HepG2 (cell line): Measurements from ENCODE around the gene TXNDC12. TPM values are rescaled to one million over a fixed set of nuclear protein-coding genes. Genes with fewer than 3 reads are reported as not detected.

Experiments used
- ARNTL ChIP-seq: sonication (generic); formaldehyde crosslinking; IDR thresholded peaks from 2 replicates; pipeline ENCODE4 v1.4.0; 2020; ENCODE audit warnings: mild to moderate bottlenecking, missing genetic modification reagents
- EZH2 ChIP-seq: conservative IDR thresholded peaks from 2 replicates; pipeline ENCODE4 v1.6.1; 2012; ENCODE audit warnings: mild to moderate bottlenecking, low read depth, low read length, moderate library complexity
- GZF1 ChIP-seq: sonication (generic); formaldehyde crosslinking; IDR thresholded peaks from 2 replicates; pipeline ENCODE4 v1.5.1; 2020; ENCODE audit warnings: mild to moderate bottlenecking, missing genetic modification reagents
- MXD3 ChIP-seq: IDR thresholded peaks from 2 replicates; pipeline ENCODE4 v1.6.1; 2016; ENCODE audit warnings: mild to moderate bottlenecking, missing biosample characterization, missing genetic modification reagents
- NKX3-1 ChIP-seq: sonication (generic); formaldehyde crosslinking; IDR thresholded peaks from 2 replicates; pipeline ENCODE4 v1.5.0; 2020; ENCODE audit warnings: missing genetic modification reagents
- RFX1 ChIP-seq: fragments of 450-650 bp; IDR thresholded peaks from 2 replicates; pipeline ENCODE4 v1.6.1; 2017
- ZIK1 ChIP-seq: sonication (generic); formaldehyde crosslinking; IDR thresholded peaks from 2 replicates; pipeline ENCODE4 v1.5.0; 2020; ENCODE audit warnings: mild to moderate bottlenecking, low read depth, missing genetic modification reagents, borderline replicate concordance
- ZNF225 ChIP-seq: sonication (generic); formaldehyde crosslinking; IDR thresholded peaks from 2 replicates; pipeline ENCODE4 v1.4.0; 2020; ENCODE audit warnings: mild to moderate bottlenecking, missing genetic modification reagents
- ZNF275 ChIP-seq: sonication (generic); formaldehyde crosslinking; IDR thresholded peaks from 2 replicates; pipeline ENCODE4 v1.8.0; 2022; ENCODE audit warnings: missing genetic modification reagents, mild to moderate bottlenecking, inconsistent platforms, borderline replicate concordance
- ZNF317 ChIP-seq: sonication (generic); formaldehyde crosslinking; IDR thresholded peaks from 2 replicates; pipeline ENCODE4 v1.5.0; 2020; ENCODE audit warnings: mild to moderate bottlenecking, missing genetic modification reagents
- ZNF335 ChIP-seq: sonication (generic); formaldehyde crosslinking; IDR thresholded peaks from 2 replicates; pipeline ENCODE4 v1.4.0; 2020; ENCODE audit warnings: missing genetic modification reagents
- ZNF430 ChIP-seq: sonication (generic); formaldehyde crosslinking; IDR thresholded peaks from 2 replicates; pipeline ENCODE4 v1.9.0; 2021; ENCODE audit warnings: mild to moderate bottlenecking, missing genetic modification reagents
- ZNF44 ChIP-seq: sonication (generic); formaldehyde crosslinking; IDR thresholded peaks from 2 replicates; pipeline ENCODE4 v1.5.1; 2020; ENCODE audit warnings: mild to moderate bottlenecking, missing genetic modification reagents
- ZNF562 ChIP-seq: sonication (generic); formaldehyde crosslinking; IDR thresholded peaks from 2 replicates; pipeline ENCODE4 v1.8.0; 2022; ENCODE audit warnings: missing genetic modification reagents, borderline replicate concordance
- ZNF639 ChIP-seq: conservative IDR thresholded peaks from 2 replicates; pipeline ENCODE4 v1.6.1; 2018; ENCODE audit warnings: missing genetic modification reagents
- ZNF7 ChIP-seq: IDR thresholded peaks from 2 replicates; pipeline ENCODE4 v1.6.1; 2016; ENCODE audit warnings: missing biosample characterization, missing genetic modification reagents
- ZNF710 ChIP-seq: sonication (generic); formaldehyde crosslinking; IDR thresholded peaks from 2 replicates; pipeline ENCODE4 v1.5.0; 2020; ENCODE audit warnings: mild to moderate bottlenecking, missing genetic modification reagents, borderline replicate concordance
- ZNF776 ChIP-seq: sonication (generic); formaldehyde crosslinking; IDR thresholded peaks from 2 replicates; pipeline ENCODE4 v1.4.0; 2020; ENCODE audit warnings: mild to moderate bottlenecking, missing genetic modification reagents
- polyA plus RNA-seq, 8 experiments: library from polyadenylated mRNA; depleted of rRNA in 3 of 8; stranded (reverse) in 7 of 8; unstranded in 1 of 8; fragments of >200 nt; fragmentation: Illumina TruSeq in 4 of 8; extraction: Trizol in 4 of 8; gene quantifications; 2 replicates each; pipeline versions ENCODE4 v1.2.1 to v1.2.3, GENCODE V29; 2011 to 2016; ENCODE audit warnings: low read depth in 4 of 8, missing spikeins in 1 of 8, mixed read lengths in 1 of 8; ENCODE audit not compliant: insufficient read depth in 1 of 8
- total RNA-seq, 5 experiments: library from RNA; depleted of rRNA; stranded (reverse); fragments of >200 nt; fragmentation: Illumina TruSeq; extraction: Trizol; gene quantifications; 2 replicates each; pipeline ENCODE4 v1.2.3, GENCODE V29; 2016; ENCODE audit warnings: low read depth in 1 of 5
- TF ChIP-seq, protein P1 (sequence below): sonication (generic); formaldehyde crosslinking; IDR thresholded peaks from 2 replicates; pipeline ENCODE4 v1.4.0; 2020; ENCODE audit warnings: missing genetic modification reagents
- TF ChIP-seq, protein P2 (sequence below): IDR thresholded peaks from 2 replicates; pipeline ENCODE4 v1.6.1; 2016; ENCODE audit warnings: low read depth
- TF ChIP-seq, protein P3 (sequence below): sonication (generic); formaldehyde crosslinking; conservative IDR thresholded peaks from 2 replicates; pipeline ENCODE4 v1.8.0; 2022; ENCODE audit warnings: missing genetic modification reagents

Gene TXNDC12
- total and polyA plus RNA-seq, 2 of the 13 experiments (the other 11 are each of a cell fraction or from before 2014, with no cell fraction given): 65.6 to 67.2 TPM

DNA sequence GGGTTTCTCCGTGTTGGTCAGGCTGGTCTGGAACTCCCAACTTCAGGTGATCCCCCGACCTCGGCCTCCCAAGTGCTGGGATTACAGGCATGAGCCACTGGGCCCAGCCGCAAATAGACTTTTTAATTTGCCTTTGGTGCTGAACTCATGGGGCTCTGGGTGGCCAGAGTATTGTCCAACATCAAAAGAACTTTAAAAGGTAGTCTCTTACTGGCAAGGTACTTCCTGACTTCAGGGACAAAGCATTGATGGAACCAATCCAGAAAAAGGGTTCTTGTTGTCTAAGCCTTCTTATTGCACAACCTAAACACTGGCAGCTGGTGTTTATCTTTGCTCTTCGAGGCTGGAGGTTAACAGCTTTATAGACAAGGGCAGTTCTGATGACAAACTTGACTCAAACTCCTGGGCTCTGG is 17.6 kb downstream of the TXNDC12 start (continued):
- TF ChIP-seq ZNF710 (CRISPR knock-in tag): 0 out of 2 replicates have a peak, but pooled peaks have one; percentile 39
- TF ChIP-seq ZNF44 (CRISPR knock-in tag): no peak
- TF ChIP-seq, protein P1, sequence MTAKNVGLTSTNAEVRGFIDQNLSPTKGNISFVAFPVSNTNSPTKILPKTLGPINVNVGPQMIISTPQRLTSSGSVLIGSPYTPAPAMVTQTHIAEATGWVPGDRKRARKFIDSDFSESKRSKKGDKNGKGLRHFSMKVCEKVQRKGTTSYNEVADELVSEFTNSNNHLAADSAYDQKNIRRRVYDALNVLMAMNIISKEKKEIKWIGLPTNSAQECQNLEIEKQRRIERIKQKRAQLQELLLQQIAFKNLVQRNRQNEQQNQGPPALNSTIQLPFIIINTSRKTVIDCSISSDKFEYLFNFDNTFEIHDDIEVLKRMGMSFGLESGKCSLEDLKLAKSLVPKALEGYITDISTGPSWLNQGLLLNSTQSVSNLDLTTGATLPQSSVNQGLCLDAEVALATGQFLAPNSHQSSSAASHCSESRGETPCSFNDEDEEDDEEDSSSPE (CRISPR knock-in tag): peak; percentile 65; the same call in 1 of the 2 replicates
- TF ChIP-seq ZNF776 (CRISPR knock-in tag): no peak
- TF ChIP-seq RFX1: no peak
- peak; percentile 76; the same call in 1 of the 2 replicates for TF ChIP-seq NKX3-1 (CRISPR knock-in tag)
- TF ChIP-seq ZNF275 (CRISPR knock-in tag): no peak
- peak; percentile 66; the same call in 1 of the 2 replicates for TF ChIP-seq ARNTL
- no peak for TF ChIP-seq ZNF225 (CRISPR knock-in tag)
- TF ChIP-seq GZF1 (CRISPR knock-in tag): no peak
- TF ChIP-seq ZNF430 (CRISPR knock-in tag): peak; percentile 74
- peak; percentile 81 for TF ChIP-seq ZNF639 (CRISPR knock-in tag)
- 0 out of 2 replicates have a peak, but pooled peaks have one; percentile 27 for TF ChIP-seq ZNF317
- TF ChIP-seq ZNF562: no peak
- TF ChIP-seq ZNF7 (CRISPR knock-in tag): 0 out of 2 replicates have a peak, but pooled peaks have one; percentile 10
- no peak for TF ChIP-seq ZIK1 (CRISPR knock-in tag)
- TF ChIP-seq, protein P2, sequence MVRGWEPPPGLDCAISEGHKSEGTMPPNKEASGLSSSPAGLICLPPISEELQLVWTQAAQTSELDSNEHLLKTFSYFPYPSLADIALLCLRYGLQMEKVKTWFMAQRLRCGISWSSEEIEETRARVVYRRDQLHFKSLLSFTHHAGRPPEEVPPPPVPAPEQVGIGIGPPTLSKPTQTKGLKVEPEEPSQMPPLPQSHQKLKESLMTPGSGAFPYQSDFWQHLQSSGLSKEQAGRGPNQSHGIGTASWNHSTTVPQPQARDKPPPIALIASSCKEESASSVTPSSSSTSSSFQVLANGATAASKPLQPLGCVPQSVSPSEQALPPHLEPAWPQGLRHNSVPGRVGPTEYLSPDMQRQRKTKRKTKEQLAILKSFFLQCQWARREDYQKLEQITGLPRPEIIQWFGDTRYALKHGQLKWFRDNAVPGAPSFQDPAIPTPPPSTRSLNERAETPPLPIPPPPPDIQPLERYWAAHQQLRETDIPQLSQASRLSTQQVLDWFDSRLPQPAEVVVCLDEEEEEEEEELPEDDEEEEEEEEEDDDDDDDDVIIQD (CRISPR knock-in tag): peak; percentile 96
- peak; percentile 68; the same call in 1 of the 2 replicates for TF ChIP-seq ZNF335 (CRISPR knock-in tag)
- TF ChIP-seq, protein P3, sequence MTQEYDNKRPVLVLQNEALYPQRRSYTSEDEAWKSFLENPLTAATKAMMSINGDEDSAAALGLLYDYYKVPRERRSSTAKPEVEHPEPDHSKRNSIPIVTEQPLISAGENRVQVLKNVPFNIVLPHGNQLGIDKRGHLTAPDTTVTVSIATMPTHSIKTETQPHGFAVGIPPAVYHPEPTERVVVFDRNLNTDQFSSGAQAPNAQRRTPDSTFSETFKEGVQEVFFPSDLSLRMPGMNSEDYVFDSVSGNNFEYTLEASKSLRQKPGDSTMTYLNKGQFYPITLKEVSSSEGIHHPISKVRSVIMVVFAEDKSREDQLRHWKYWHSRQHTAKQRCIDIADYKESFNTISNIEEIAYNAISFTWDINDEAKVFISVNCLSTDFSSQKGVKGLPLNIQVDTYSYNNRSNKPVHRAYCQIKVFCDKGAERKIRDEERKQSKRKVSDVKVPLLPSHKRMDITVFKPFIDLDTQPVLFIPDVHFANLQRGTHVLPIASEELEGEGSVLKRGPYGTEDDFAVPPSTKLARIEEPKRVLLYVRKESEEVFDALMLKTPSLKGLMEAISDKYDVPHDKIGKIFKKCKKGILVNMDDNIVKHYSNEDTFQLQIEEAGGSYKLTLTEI: no peak
- no peak for TF ChIP-seq EZH2
- TF ChIP-seq MXD3 (CRISPR knock-in tag): 0 out of 2 replicates have a peak, but pooled peaks have one; percentile 33
